Body of pancreas (tissue), 4 donors: ENCODE data around the gene MTA3.

ENCODE experiments used
- CTCF ChIP-seq, 7 experiments: fragments of 450-650 bp in 4 of 7; fragments of 200-600 bp in 3 of 7; sonication (generic) in 3 of 7; IDR thresholded peaks; one replicate each; pipeline ENCODE4 v1.5.1; 2016 to 2019; ENCODE audit warnings: antibody characterized with exemption in 7 of 7
- POLR2A ChIP-seq, 3 donors: fragments of 450-650 bp; IDR thresholded peaks; one replicate each; pipeline ENCODE4 v1.6.1; 2016; ENCODE audit warnings: antibody characterized with exemption in 3 of 3, mild to moderate bottlenecking in 2 of 3

DNA sequence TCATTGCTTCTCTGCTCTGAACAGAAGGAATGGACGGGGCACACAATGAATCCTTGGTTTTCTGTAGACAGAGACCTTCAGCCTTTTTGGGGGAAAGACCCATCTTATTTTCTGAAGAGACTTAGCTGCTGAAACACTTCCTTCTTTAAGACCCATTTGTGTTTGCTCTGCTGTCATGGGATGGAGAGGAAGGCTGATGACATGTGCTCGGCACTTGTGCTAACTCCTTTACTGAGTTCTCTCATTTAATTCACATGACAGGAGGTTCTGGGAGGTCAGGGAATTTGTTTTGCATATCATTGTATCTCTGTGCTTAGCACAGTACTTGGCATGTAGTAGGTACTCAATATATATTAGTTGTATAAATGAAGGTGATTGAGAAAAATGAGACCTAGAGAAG lies 156.5 kb downstream of the MTA3 start:
- TF ChIP-seq CTCF (IDR thresholded peaks at IDR 0.05) (no peak), POLR2A (IDR thresholded peaks at IDR 0.05) (no peak)
